ENCODE data around the gene HTR3A.
"Not testable (repeated sequence)": the region's sequence is repeated elsewhere in the genome, so short reads cannot be mapped to it uniquely, and the experiment has no call there.

HTR3A gene

DNA sequence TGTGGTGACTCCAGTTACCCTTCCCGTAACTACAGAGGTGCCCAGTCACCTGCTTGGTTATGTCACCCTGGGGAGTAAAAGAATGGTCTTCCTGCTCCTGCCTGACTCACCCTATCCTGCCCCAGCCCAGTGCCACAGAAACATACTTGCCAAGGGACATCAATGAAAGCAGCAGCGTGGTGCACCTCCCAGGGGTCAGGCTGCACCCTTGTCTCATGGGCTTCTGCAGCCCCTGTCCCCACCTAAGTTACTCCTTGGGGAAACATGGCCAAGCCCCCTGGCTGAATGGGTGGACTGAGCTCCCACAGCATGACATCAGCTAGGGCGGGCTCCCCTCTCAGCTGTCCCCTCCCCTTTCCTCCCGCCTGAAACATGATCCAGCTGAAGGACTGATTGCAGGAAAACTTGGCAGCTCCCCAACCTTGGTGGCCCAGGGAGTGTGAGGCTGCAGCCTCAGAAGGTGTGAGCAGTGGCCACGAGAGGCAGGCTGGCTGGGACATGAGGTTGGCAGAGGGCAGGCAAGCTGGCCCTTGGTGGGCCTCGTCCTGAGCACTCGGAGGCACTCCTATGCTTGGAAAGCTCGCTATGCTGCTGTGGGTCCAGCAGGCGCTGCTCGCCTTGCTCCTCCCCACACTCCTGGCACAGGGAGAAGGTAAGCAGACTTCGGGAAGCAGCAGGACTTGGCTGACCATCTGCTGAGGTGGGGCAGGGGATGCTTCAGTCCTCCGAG lies at the start of gene HTR3A:
HTR3A (plus strand) TSS at position 368 of the 730 bp plus-strand sequence; CDS start at position 586, 218 bp downstream.
- no peak for DNase-seq

DNA sequence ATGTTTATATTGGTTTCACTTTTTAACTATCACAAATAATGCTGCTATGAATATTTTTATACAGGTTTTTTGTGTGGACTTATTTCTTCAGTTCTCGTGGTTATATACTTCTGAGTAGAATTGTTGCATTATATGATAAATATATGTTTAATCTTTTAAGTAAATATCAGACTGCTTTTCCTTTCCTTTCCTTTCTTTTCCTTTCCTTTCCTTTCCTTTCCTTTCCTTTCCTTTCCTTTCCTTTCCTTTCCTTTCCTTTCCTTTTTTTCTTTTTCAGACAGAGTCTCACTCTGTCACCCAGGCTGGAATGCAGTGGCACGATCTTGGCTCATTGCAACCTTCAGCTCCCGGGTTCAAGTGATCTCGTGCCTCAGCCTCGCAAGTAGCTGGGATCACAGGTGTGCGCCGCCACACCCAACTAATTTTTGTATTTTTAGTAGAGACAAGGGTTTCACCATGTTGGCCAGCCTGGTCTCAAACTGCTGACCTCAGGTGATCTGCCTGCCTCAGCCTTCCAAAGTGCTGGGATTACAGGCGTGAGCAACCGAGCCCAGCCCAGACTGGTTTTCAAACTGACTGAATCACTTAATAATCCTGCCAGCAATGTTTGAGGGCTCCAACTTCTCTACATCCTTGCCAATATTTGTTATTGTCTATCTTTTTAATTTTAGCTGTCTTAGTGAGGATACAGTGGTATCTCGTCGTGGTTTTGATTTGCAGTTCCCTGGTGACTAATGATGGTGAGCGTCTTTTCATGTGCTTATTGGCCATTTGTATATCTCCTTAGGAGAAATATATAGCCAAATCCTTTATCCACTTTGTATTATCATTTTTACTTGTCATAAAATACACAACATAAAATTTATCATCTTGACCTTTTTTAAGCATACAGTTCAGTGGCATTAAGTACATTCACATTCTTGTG lies 48.4 kb upstream of the HTR3A start:
- no peak for DNase-seq

GRCh38 chr11:113928311-113928710 lies 46.6 kb upstream of the HTR3A start:
- no peak for DNase-seq

GRCh38 chr11:113932788-113933187 lies 42.1 kb upstream of the HTR3A start:
- DNase-seq, result no peak

GRCh38 chr11:113934193-113934592 lies 40.7 kb upstream of the HTR3A start:
- DNase-seq, result not testable (repeated sequence)

DNA sequence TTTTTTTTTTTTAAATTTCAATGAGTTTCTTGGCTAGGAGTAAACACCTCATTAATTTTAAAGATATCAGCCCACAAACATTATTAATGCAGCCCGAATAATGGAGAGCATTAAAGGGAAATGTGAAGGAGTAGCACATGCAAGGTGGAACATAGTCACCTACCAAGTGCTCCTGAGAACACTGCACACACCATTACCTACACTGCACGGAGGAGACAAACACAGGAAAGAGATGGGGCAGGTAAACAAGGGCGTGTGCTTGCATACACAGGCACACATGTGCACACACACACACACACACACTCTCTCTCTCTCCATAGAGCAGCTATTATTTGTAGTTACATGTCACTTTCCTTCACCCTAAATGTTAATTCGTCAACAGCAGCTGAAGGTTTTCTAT lies 40.1 kb upstream of the HTR3A start:
- no peak for DNase-seq

DNA sequence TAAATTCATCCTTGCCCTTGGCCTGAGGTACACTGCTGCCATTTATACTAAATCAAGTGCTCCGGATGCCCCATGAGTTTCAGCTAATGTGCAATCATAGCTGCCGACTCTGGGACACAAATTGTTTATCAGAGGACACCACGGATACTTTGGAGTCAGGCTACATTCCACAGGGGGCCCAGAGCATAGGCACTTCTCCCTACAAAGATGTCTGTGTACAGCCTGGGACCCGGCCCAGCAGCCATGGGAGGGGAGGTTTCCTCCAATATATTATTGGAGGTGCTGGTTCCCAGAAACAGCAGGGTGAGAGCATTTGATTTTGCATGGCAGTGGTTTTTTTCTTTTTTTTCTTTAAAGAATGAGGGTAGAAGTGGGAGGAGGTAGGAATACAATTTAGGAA lies 39.0 kb upstream of the HTR3A start:
- DNase-seq, result no peak

DNA sequence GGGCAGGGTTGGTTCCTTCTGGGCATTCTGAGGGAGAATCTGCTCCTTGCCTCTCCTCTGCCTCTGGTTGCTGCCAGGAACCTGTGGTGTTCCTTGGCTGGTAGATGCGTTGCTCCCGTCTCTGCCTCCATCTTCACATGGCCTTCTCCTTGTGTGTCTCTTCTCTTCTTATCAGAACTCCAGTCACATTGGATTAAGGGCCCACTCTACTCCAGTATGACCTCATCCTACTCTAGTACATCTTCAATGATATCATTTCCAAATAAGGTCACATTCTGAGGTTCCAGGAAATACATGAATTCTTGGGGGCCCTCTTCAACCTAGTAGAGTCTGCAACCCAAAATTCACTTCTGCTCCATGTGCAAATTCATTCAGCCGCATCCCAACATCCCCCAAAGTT lies 37.0 kb upstream of the HTR3A start:
- no peak for DNase-seq

DNA sequence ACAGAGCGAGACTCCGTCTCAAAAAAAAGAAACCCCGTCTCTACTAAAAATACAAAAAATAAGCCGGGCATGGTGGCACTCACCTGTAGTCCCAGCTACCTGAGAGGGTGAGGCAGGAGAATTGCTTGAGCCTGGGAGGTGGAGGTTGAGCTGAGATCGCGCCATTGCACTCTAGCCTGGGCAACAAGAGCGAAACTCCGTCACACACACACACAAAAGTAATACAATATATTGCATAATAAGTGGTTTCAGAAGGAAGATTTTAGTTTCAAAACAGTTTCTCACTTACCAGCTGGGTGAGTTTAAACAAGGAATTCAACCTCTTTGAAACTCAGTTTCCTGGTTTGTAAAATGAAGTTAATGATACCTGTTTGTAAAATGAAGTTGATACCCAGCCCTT lies 32.7 kb upstream of the HTR3A start:
- no peak for DNase-seq

DNA sequence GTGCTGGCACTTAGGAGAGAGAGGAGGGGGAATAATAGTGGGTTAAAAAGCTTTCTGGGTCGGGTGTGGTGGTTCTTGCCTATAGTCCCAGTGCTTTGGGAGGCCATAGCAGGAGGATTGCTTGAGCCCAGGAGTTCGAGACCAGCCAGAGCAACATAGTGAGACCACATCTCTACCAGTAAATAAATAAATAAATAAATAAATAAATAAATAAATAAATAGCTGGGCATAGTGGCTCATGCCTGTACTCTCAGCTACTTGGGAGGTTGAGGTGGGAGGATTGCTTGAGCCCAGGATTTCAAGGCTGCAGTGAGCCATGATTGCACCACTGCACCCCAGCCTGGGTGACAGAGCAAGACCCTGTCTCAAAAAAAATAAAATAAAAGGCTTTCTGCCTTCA lies 28.7 kb upstream of the HTR3A start:
- DNase-seq, result not testable (repeated sequence)

GRCh38 chr11:113947994-113948393 lies 26.9 kb upstream of the HTR3A start:
- DNase-seq, result no peak

DNA sequence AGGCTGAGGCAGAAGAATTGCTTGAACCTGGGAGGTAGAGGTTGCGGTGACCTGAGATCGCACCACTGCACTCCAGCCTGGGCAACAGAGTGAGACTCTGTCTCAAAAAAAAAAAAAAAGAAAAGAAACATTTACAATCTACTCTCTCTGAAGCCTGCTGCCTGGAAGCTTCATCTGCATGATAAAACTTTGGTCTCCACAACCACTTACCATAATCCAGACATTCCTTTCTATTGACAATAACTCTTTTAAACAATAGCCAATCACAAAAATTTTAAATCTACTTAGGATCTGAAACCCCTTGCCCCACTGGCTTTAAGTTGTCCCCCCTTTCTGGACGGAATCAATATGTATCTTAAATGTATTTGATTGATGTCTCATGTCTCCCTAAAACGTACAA lies 25.0 kb upstream of the HTR3A start:
- no peak for DNase-seq

- no peak for DNase-seq
Observed at GRCh38 chr11:113951537-113951936, 23.4 kb upstream of the HTR3A start.

- no peak for DNase-seq
Observed at GRCh38 chr11:113952070-113952469, 22.8 kb upstream of the HTR3A start.

DNA sequence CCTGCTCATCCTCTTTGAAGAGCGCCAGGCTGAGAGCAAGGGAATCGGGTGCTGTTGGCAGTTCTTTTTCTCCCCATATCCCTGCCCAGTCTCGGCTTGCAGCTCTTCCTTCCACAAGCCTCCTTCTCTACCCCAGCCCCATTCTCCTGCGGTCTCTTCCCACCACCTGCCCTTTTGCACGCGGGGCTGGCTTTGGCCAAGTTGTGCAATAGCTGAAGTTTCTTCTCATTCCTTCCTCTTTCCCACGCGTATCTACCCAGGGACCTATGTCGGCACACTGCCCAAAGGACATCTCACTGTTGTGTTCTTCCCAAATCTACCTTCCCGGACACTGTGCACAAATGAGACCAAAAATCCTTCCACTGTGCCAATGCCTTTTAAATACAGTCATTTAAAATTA lies 22.3 kb upstream of the HTR3A start:
- no peak for DNase-seq

- DNase-seq, result no peak
Observed at GRCh38 chr11:113954235-113954634, 20.7 kb upstream of the HTR3A start.

GRCh38 chr11:113956986-113957385 lies 17.9 kb upstream of the HTR3A start:
- no peak for DNase-seq

- no peak for DNase-seq
Observed at GRCh38 chr11:113960702-113961330, 14.1 kb upstream of the HTR3A start.

- DNase-seq, result no peak
Observed at GRCh38 chr11:113967361-113967760, 7.5 kb upstream of the HTR3A start.

DNA sequence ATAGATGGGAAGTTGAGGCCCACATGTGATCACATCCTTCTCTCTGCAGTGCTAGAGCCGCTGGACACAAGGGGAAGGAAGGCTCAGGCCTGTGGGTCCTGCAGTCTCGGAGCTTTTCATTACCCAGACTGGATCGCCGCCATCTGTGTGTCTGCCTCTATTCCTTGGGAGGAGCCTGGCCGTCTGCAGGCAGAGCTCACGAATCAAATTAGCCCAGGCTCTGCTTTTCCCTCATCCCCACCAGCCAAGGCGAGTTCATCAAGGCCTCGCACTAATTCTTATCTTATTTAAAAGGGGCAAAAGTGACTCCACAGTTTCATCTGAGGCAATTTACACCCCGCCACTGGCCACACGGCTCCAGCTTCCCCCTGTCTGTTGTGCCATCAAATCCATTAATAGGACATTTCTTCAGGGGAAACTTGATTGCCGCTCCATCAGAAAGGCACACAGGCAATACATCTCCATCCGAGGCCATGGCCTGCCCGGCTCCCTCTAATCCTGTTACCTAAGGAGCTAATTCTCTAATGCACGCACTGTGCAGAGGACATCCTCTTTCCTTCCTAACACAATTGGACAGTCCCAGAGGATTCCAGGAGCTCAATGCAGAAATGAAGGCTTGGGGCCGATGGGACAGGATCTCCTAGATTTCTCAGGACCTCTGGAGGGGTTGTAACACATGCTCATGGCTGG lies 3.3 kb upstream of the HTR3A start:
- DNase-seq, result no peak

DNA sequence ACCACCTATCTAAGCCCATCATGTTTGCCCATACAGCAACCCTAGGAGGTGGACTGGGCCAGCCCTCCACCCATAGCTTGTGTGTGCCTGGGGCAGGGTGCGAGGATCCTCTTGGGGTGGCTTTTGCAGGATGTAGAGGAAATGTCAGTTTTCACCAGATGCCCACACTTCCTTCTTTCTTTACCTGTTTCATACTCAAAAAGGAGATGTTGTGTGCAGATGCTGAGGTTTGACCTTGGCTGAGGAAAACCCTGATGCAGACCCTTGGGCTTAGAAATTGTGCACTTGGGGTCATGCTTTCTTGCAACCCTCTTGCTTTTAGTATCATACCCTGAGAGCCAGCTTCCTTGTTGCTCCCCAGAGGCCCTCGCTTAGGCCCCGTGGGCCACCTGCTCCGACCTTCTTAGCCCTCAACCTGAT lies 2.2 kb downstream of the HTR3A start:
- DNase-seq, result no peak

DNA sequence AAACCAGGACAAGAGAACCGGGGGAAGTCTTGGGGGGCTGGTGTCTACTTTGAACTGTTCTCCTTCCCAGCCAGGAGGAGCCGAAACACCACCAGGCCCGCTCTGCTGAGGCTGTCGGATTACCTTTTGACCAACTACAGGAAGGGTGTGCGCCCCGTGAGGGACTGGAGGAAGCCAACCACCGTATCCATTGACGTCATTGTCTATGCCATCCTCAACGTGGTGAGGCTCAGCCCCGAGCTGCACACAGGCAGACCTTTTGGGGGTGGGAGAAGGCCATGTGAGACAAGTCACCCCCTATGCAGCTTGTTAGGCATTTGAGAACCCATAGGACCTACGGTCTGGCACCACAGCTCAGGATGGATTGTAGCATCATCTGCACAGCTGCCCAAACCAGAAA lies 2.8 kb downstream of the HTR3A start:
- no peak for DNase-seq

GRCh38 chr11:113979431-113979830 lies 4.5 kb downstream of the HTR3A start:
- no peak for DNase-seq

Data from CD4-positive, alpha-beta T cell treated with Interleukin-21 for 1 hour (primary cell).